HG02870 (cell line): ENCODE results near the gene ANTKMT.

Source experiments
- ATAC-seq: cut with Tn5 transposase; IDR thresholded peaks from one replicate; pipeline ENCODE4 v1.9.1; 2021; ENCODE audit warnings: mild to moderate bottlenecking, moderate library complexity; ENCODE audit not compliant: unreplicated experiment

ANTKMT gene

DNA sequence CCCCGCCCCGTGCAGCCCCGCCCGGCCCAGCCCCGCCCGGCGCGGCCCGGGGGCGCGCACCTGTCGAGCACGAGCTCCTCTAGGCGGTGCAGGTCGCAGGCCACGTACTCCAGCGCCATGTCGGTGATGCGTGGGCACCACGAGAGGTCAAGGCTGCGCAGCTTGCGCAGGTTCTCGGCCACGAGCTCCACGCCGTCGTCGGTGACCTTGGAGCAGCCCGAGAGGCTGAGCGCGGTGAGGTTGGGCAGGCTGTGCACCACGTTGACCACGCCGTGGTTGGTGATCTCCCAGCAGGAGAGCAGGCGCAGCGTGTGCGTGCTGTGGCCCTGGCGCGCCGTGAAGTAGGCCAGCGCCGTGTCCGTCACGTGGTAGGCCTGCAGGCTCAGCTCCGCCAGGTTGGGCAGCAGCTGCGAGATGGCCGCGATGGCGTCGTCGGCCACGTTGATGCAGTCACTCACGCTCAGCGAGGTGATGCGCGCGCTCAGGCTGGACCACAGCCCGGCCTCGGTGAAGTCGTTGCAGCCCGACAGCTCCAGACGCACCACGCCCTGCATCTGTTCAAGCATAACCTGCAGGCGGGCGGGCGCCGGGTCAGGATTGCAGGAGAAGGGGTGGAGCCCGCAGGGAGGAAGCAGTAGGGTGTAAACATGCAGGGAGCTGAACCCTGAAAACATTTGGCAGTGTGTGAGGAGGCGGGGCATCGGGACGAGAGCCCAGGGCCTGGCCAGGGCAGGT lies 25.4 kb upstream of the ANTKMT start:
- ATAC-seq: no peak

DNA sequence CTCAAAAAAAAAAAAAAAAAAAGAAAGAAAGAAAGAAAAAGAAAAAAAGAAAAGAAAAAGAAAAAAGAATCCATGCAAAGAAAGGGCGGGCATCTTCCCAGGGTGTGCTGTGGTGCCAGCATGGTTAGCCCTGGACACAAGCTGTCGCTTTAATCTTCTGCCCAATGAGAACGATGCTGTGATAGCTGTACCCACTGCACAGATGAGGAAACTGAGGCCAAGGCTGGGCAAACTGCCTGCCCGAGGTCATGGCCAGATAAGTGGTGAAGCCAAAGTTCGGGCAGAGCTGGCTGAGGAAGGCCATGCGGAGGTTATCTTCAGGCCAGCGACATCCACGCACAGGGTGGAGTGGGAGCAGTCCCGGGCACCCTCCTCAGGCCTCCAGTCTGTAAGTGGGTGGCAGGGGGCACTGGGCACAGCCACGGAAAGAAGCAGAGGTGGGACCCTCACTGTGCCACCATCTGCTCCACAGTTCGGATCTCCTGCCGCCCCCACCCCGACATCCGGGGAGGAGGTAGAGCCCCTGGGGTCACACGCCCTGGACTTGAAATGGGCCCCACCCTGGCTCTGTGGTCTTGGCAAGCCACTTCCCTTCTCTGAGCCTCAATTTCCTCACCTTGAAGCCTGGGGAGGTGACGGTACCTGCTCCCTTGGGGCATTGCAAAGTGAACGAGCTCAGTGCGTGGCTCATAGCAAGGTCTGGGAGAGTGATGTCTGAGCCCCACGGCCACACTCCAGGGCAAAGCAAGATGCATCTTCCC lies 21.9 kb upstream of the ANTKMT start:
- ATAC-seq: no peak

DNA sequence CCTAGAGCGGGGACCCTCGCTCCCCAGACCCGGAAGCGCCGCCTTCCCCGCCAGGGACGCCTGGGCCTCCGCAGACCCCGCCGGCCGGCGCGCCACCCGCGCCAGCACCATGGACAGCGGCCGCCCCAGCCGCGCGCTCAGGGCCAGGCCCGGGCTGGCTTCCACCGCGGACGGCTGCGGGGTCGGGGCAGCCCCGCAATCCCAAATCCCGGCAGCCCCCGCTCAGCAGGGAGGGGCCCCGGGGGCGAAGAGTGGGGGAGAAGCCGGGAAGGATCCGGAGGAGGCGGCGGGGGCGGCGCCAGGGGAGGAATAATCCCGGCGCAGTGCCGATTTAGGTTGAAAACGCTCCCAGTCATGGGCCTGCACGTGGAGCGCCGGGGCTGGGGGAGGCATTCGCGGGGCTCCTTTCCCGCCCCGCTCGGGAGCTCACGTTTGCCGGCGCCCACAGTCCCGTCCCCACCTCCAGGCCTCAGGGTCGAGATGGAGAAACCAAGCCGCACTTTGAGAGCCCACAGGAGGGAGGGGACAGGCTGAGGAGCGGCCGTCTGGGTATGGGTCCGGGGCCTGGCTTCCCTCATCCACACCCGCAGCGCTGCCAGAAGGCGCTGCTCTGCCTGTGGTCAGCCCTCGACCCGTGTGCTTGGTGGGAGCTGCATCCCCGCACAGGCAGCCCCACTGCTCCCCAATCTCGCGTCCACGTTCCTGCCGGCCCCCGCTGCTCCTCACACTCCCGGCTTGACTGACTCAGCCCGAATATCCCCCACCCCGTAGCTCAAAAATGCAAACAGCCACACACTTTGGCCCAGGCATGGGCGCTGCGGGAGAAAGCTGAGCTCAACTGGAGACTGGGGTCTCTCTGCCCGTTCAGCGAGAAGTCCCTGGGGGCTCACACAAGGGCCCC lies 20.0 kb upstream of the ANTKMT start:
- no peak for ATAC-seq

DNA sequence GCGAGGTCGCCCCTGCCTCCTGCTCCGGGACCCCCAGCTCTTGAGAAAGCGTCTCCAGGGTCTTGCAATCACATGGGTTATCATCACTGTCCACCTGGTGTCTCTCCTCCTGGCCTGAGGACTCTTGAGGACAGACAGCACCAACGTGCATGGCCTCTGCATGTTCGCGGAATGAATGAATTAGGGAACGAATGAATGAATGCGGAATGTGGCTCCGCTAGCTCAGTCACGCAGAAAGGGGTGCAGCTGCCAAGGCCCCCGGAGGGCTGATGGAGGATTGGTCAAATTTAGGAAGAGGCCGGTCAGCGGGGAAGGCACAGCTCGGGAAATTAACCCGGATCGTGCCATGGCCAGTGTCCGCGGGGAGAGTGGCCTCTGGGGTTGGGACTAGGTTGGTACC lies 18.6 kb upstream of the ANTKMT start:
- ATAC-seq: no peak

DNA sequence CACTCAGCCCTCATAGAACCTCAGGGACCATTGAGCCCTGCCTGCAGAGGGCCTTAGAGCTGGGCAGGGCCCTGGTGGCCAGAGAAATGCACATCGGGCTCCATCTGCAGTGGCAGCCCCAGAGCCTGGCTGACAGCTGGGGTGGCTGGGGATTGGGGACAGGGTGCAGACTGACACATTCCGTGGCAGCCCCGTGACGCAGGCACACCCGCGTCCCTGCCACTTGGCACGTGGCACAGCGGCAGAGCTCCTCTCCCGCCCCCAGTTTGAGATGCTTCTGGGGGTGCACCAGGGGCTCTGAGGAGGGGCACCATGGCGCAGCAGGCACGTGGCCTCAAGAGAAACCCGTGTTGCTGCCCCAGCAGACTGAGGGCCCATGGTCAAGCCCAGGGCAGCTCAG lies 17.5 kb upstream of the ANTKMT start:
- ATAC-seq: no peak

DNA sequence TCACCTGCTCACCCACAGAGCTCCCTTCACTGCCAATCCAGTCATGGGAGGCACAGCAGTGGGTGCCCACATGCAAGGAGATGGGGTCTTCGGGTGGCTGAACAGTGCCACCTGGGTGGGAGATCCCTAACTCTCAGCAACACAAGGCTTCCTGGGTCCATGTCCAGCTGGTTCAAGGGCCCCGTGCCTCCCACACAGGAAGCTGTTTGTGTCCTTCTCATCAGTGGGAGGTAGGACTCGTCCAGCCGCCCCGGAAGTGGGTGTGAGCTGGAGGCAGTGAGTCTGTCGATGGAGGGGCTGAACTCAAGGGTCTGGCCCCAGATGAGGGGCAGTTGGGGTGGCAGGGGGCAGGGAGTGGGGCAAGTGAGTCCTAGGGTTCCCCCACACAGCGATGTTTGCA lies 16.9 kb upstream of the ANTKMT start:
- ATAC-seq: no peak

DNA sequence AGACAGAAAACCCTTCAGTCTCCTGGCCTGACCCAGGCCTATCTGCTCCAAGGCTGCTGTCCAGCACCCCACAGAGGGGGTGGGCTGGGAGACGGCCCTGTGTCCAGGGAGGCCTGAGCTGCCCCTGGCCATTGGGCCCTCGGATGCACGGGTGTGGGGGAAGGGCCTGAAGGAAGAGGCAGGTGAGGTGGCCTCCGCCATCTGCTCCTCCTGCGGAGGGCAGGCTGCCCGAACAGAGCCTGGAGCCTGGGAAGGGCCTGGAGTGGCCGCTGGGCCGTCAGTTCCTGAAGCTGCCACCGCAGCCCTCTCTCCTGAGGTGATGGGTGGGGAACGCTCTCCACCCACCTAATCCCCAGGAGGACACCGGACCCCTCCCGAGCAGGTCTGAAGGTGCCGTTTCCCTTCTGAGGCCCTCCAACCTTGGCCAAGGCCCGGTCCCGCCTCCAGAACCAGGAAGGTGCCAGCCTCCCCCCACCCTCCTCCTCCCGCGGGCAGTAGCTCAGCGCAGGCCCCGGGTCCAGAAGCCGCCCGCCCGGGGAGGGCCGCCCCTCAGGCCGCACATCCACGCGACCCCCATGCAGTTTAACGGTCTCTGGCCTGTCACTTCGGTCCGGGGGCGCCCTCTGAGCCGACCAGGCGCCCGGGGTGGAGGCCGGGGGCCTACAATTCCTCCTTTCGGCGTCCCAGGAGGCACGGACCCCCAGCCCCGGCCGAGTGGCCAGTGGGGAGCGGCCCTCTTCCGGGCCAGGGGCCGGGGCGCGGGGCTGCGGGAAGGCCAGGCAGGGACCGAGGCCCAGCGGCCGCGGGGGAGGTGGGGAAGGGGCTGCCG lies 16.2 kb upstream of the ANTKMT start:
- ATAC-seq: no peak

DNA sequence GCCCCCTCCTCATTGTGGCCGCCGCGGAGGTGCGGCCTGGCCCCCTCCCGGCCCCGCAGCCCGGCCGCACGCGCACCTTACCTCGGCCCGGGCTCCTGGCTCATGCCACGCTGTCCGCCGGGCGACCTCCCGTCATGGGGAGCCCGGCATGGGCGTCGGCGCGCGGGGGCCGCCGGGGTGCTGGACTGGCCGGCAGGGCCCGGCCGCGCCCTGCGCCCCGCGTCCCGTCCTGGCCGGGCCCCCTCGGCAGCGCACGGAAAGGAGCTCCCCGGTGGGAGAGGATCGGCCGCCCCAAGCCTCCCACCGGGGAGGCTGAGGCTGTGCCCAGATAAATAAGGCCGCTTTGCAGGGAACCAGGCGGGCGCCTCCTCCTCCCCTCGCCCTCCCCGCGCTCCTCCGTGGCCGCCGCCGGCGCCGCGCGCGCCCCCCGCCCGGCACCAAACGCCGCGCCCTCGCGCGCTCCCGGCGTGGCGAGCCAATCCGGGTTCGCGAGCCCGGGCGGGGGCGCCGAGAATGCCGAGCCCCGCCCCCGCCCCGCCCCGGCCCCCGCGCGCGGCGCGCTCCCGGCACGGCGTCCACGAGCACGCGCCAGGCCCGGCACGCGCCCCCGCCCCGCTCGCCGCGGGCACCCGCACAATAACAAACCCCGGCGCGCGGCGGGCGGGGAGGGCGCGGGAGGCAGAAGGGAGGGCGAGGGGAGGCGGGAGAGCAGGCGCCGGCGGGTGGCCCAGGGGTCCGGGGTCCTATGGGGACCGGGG lies 15.3 kb upstream of the ANTKMT start, which contains the start of gene FBXL16:
Gene FBXL16 (minus strand): TSS at position 371 of the 758 bp plus-strand sequence. CDS start 8,396 bp downstream, outside the sequence.
- ATAC-seq: no peak

DNA sequence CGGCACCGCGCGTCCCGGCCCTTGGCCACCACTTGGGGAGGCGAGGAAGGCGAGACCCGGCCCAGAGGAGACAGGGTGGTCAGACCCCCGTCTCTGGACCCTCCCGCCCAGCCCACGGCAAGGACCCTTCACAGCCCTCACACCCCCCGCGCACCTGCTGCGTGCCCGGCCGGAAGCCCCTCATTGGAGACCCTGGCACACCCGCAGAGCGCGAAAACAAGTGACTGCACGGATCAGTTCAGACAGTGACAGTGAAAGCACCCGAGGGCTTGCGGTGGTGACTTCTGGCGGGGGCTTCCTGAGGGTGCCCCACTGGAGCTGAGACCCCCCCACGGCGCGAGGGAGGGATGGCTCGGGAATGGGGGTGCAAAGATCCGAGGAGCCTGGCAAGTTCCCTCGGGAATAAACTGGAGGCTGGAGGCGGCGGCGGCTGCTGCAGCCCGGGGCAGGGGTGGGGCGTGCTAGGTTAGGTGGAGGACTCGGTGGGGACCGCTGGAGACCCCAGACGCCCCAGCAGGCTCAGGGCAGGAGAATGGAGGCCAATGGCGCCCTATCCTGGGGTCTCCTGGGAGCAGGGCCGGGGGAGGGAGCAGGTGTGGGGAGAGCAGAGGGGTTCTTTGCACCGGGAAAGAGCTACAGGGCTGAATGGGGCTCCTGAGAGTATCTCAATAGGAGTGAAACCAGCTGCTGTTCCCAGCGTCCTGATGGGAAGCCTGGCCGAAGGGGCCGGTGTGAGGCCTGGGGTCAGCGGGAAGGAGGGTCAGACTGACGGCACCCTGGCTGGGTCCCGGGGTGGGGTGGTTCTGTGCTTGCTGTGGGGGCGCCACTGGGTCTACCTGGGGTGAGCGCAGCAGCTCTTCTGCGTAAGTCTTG lies 14.5 kb upstream of the ANTKMT start:
- no peak for ATAC-seq

DNA sequence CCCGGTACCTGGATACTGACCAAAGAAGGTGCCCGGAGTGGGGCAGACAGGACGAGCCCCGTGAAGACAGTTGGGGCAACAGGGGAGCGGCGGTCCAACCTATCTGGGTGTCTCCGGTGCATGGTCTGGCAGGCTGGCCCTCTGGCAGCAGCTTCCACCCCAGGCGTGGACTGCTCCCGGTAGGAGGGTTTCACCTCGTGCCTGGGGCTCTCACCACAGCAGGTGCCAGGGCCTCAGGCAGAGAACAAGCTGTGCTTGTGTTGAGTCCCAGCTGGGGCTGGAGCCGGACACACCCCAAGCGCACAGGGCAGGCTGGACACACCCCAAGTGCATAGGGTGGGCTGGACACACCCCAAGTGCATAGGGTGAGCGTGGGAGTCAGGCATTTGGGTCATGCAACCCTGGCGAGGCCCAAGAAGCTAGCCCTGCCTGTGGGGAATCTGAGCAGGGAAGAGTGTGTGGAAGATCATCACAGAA lies 13.8 kb upstream of the ANTKMT start:
- ATAC-seq: no peak

DNA sequence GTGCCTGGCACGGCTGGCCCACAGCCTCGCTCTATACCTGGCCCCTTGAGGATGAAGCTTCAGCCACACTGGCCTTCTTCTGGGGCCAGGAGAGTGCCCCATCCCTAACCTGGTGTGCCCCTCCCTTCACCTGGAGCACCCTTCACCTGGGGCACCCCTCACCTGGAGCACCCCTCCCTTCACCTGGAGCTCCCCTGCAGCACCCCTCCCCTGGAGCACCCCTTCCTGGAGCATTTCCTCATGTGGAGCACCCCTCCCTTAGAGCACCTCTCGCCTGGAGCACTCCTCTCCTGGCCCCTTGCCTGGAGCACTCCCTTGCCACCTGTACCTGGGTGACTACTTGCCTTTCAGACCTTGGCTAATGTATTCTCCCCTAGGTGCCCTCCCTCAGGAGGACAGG lies 12.9 kb upstream of the ANTKMT start:
- no peak for ATAC-seq

DNA sequence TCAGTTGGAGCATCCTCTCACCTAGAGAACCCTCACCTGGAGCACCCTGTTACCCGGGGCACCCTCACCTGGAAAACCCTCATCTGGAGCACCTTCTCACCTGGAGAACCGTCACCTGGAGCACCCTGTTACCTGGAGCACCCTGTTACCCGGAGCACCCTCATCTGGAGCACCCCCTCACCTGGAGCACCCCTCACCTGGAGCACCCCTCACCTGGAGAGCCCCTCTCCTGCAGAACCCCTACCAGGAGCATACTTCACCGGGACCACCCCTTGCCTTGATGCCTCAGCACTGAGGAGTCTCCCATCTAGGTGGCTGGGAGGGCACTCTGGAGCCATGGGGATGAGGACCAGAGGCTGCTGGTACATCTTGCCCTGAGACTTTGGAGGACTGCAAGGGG lies 12.0 kb upstream of the ANTKMT start:
- ATAC-seq: no peak

DNA sequence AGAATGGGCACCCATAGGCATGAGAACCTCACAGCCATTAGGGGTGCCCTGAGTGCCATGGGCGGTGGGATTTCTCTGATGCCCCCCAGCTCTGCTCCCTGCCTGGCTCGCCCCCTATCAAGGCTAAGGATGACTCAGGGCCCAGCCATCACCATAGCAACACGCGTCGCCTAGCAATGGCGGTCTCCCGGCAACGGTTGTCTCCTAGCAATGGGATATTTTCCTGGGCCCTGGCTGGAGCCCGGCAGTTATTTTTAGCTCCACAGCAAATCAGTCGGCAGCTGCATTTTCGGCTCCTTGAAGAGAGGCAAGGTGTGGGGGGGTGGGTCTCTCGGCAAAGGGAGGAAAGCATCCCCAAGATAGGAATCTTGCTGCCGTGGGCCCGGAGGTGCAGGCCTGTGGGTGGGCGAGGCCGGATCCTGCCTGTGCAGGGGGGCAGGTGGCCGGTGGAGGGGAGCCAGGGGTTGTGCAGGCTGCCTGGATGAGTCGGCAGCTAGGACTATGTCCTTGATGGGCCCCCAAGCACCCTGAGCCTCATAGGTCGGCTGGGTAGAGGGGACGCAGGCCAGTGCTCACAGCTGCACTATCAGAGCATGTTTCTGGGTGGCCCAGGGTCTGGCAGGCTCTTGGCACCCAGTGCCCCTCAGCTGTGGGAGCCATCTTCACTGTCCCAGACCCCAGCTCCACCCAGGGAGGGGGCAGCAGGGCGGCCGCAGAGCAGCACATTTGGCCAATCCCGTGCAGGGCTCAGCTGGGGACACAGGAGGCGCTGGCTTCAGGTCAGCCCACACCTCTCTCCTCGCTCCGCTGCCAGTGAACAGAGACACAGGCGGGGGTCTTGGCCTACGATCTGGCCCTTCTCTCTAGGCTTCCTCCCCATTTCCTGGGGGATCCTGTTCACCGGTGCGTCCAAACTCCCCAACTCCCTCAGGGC lies 11.1 kb upstream of the ANTKMT start:
- no peak for ATAC-seq

DNA sequence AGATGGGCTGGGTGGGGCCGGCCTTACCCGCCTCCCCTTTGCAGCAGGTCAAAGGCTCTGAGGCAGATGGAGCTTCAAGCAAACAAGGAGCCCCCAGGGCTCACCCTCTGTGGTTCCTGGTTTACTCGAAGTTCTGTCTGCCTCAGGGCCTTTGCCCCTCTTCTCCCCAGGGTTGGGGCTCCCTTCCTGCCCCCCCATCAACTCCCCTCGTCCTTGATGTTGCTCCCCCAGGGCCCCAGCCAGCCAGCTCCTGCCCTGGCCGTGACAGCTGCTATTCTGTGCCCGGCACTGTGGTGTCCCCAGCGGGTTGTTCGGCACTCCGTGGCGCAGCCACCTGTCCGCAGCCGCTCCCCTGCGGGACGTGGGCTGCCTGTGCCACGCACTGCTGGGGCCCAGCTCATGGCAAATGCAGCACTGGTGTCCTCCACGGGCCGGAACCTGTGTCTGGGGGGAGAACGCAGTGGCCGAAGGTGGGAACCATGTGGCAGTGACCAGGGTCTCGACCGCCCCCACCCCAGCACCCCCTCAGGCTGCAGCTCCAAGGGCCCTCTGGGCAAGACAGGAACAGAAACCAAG lies 10.4 kb upstream of the ANTKMT start:
- no peak for ATAC-seq

DNA sequence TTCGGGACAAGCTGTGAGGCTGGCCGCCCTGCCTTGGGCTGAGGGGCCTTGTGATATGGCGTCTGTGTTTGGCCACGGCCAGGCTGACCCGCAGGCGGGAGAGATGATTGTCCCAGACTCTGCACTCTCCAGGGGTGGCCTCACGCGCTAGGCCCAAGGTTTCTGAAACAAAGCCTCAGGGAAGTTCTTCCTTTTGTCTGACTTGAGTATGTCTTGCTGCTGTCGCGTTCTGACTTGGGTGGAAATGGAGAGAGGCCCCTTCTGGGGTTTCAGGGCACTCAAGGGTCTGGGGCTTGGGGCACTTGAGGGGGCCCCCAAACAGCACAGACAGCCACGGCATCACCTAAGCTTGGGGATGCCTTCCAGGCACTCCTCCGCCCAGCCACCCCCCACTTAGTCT lies 9.9 kb upstream of the ANTKMT start:
- ATAC-seq: no peak

DNA sequence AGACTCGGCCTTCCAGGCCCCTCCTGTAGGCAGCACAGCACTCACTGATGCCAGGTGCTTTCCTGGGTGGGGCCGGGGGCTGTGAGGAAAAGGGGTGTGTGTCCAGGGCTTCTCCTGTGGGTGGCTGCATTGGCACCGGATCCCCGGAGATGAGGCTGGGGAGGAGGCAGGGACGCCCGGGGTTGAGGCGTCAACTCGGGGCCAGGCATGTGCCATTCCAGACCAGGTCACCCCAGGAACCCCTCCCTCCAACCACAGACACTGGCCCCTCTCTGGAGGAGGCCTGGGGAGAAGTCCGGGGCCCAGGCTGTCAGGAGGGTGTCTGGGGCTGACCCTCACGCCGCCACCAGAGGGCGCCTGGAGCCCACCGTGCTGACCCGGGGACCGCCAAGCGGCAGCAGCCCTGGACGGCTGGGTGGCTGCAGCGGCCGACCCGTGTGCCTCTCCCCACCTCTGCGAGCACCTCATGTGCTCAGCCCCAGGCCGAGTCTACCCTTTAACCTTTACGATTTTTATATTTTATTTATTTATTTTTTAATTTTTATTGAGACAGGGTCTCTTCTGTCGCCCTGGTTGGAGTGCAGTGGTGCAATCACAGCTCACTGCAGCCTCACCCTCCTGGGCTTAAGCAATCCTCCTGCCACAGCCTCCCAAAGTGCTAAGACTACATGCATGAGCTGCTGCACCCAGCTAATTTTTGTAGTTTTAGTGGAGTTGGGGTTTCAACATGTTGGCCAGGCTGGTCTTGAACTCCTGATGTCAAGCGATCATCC lies 9.2 kb upstream of the ANTKMT start:
- no peak for ATAC-seq
